Measurements from ENCODE around the gene SIGLEC10.

The SIGLEC10 gene

GRCh38 chr19:51392701-51393100 is 24.7 kb downstream of the SIGLEC10 start:
- no peak for DNase-seq

GRCh38 chr19:51391073-51391611 is 26.3 kb downstream of the SIGLEC10 start:
- no peak for DNase-seq

- no peak for DNase-seq
These were observed 28.3 kb downstream of the SIGLEC10 start for GRCh38 chr19:51389143-51389542.

- no peak for DNase-seq
These were observed 29.5 kb downstream of the SIGLEC10 start, which contains the start of gene LIM2 for GRCh38 chr19:51387924-51388389. Gene LIM2, minus strand, starts transcription at chr19:51387974. Its CDS starts 531 bp downstream, at chr19:51387443.

GRCh38 chr19:51386882-51387520 is 30.4 kb downstream of the SIGLEC10 start:
- DNase-seq, result no peak

- DNase-seq, result no peak
These were observed 35.4 kb downstream of the SIGLEC10 start for GRCh38 chr19:51382004-51382403.

GRCh38 chr19:51380379-51380778 is 37.1 kb downstream of the SIGLEC10 start:
- no peak for DNase-seq

- DNase-seq, result no peak
These were observed 40.0 kb downstream of the SIGLEC10 start for GRCh38 chr19:51377422-51377821.

GRCh38 chr19:51375504-51376221 is 41.8 kb downstream of the SIGLEC10 start:
- peak; percentile 78 for DNase-seq

- peak; percentile 90 for DNase-seq
These were observed 44.6 kb downstream of the SIGLEC10 start, which contains the start of gene NKG7 for GRCh38 chr19:51372649-51373504. Gene NKG7, minus strand, starts transcription at chr19:51372654. Its CDS starts 119 bp downstream, at chr19:51372535.

GRCh38 chr19:51372021-51372648 is 45.3 kb downstream of the SIGLEC10 start:
- peak; percentile 70 for DNase-seq

GRCh38 chr19:51371186-51371690 is 46.2 kb downstream of the SIGLEC10 start:
- DNase-seq, result no peak

- no peak for DNase-seq
These were observed 47.2 kb downstream of the SIGLEC10 start for GRCh38 chr19:51370230-51370629.

- peak; percentile 80 for DNase-seq
These were observed 48.8 kb downstream of the SIGLEC10 start, which contains the start of gene CLDND2 for GRCh38 chr19:51368366-51369282. Gene CLDND2, minus strand, starts transcription at chr19:51369003. Its CDS starts 426 bp downstream, at chr19:51368577.

- peak; percentile 100 for DNase-seq
These were observed 49.7 kb downstream of the SIGLEC10 start for GRCh38 chr19:51367565-51368365.

- no peak for DNase-seq
These were observed 50.2 kb downstream of the SIGLEC10 start for GRCh38 chr19:51367255-51367564.

GRCh38 chr19:51366389-51367254 is 50.8 kb downstream of the SIGLEC10 start:
- peak; percentile 94 for DNase-seq

GRCh38 chr19:51365965-51366388 is 51.5 kb downstream of the SIGLEC10 start, which contains the start of gene ETFB:
Gene ETFB, minus strand, starts transcription at chr19:51366388. Its CDS starts 62 bp downstream, at chr19:51366326.
- DNase-seq, result peak; percentile 76
